Central memory CD4-positive, alpha-beta T cell (primary cell): ENCODE data around the gene NFKB1.

Experiments
- DNase-seq: peaks from one replicate; pipeline ENCODE4 v3.0.0; 2022

NFKB1 gene

GRCh38 chr4:102497986-102498385 is 3.2 kb upstream of the NFKB1 start:
- DNase-seq: no peak

GRCh38 chr4:102500352-102500695 is 835 bp upstream of the NFKB1 start:
- peak; percentile 33 for DNase-seq

GRCh38 chr4:102501447-102501696 is 213 bp downstream of the NFKB1 start:
- no peak for DNase-seq

- DNase-seq: no peak
Observed at GRCh38 chr4:102502543-102502818, 1.3 kb downstream of the NFKB1 start.

- DNase-seq: no peak
Observed at GRCh38 chr4:102503301-102503746, 2.2 kb downstream of the NFKB1 start.

- DNase-seq: no peak
Observed at GRCh38 chr4:102503831-102504786, 3.0 kb downstream of the NFKB1 start.

GRCh38 chr4:102504941-102505340 is 3.8 kb downstream of the NFKB1 start:
- no peak for DNase-seq

GRCh38 chr4:102505708-102506107 is 4.5 kb downstream of the NFKB1 start:
- no peak for DNase-seq

- DNase-seq: no peak
Observed at GRCh38 chr4:102506523-102506922, 5.4 kb downstream of the NFKB1 start.

GRCh38 chr4:102511830-102512605 is 10.9 kb downstream of the NFKB1 start:
- DNase-seq: no peak

- no peak for DNase-seq
Observed at GRCh38 chr4:102514298-102514964, 13.3 kb downstream of the NFKB1 start.

- no peak for DNase-seq
Observed at GRCh38 chr4:102517753-102518152, 16.6 kb downstream of the NFKB1 start.

GRCh38 chr4:102518703-102519131 is 17.6 kb downstream of the NFKB1 start:
- DNase-seq: peak; percentile 71

GRCh38 chr4:102519925-102520324 is 18.8 kb downstream of the NFKB1 start:
- DNase-seq: no peak

- no peak for DNase-seq
Observed at GRCh38 chr4:102521570-102521969, 20.4 kb downstream of the NFKB1 start.

- no peak for DNase-seq
Observed at GRCh38 chr4:102522031-102522440, 20.9 kb downstream of the NFKB1 start.

GRCh38 chr4:102524691-102525090 is 23.5 kb downstream of the NFKB1 start:
- no peak for DNase-seq

- DNase-seq: no peak
Observed at GRCh38 chr4:102525097-102525496, 23.9 kb downstream of the NFKB1 start.

- no peak for DNase-seq
Observed at GRCh38 chr4:102525504-102525903, 24.3 kb downstream of the NFKB1 start.

GRCh38 chr4:102526532-102526931 is 25.4 kb downstream of the NFKB1 start:
- no peak for DNase-seq

GRCh38 chr4:102527695-102528283 is 26.6 kb downstream of the NFKB1 start:
- peak; percentile 34 for DNase-seq

GRCh38 chr4:102529977-102530376 is 28.8 kb downstream of the NFKB1 start:
- DNase-seq: no peak

- no peak for DNase-seq
Observed at GRCh38 chr4:102530986-102531385, 29.8 kb downstream of the NFKB1 start.
